Measurements from ENCODE around the gene CAND2. TPM values are rescaled to one million over a fixed set of nuclear protein-coding genes. Genes with fewer than 3 reads are reported as not detected.
"Not testable (repeated sequence)": the region's sequence is repeated elsewhere in the genome, so short reads cannot be mapped to it uniquely, and the experiment has no call there.

Gene CAND2
- total and polyA plus RNA-seq, 2 donors: 10.7 to 10.8 TPM

GRCh38 chr3:12853847-12854246, 57.4 kb downstream of the CAND2 start:
- not testable (repeated sequence) for H3K36me3 ChIP-seq (ENCODE audit: insufficient read depth); H3K4me1 ChIP-seq (ENCODE audit: insufficient read depth); H3K4me3 ChIP-seq (ENCODE audit: low read depth, low read length); H3K27ac ChIP-seq (ENCODE audit: low read depth); DNase-seq (ENCODE audit: extremely low spot score)
- 65% methylated on average over 2 of the region's 2 CpGs for WGBS

- Histone ChIP-seq H3K4me1 (ENCODE audit: insufficient read depth) (no peaks in the 10 kb centered on the region), H3K36me3 (ENCODE audit: insufficient read depth) (no peaks in the 10 kb centered on the region), H3K27ac (ENCODE audit: low read depth) (no peak overlapping the region), H3K4me3 (ENCODE audit: low read depth, low read length) (no peak overlapping the region)
- 73% methylated on average over 4 of the region's 4 CpGs for WGBS
- no peak for DNase-seq (ENCODE audit: extremely low spot score)
These were observed 58.1 kb downstream of the CAND2 start for GRCh38 chr3:12854565-12854964.

- H3K36me3 ChIP-seq (ENCODE audit: insufficient read depth): no peaks in the 10 kb centered on the region
- H3K4me1 ChIP-seq (ENCODE audit: insufficient read depth): no peaks in the 10 kb centered on the region
- WGBS: 82% methylated on average over 5 of the region's 5 CpGs
- H3K4me3 ChIP-seq (ENCODE audit: low read depth, low read length): no peak overlapping the region
- no peak for DNase-seq (ENCODE audit: extremely low spot score)
- no peak overlapping the region for H3K27ac ChIP-seq (ENCODE audit: low read depth)
These were observed 60.1 kb downstream of the CAND2 start for GRCh38 chr3:12856626-12857025.

DNA sequence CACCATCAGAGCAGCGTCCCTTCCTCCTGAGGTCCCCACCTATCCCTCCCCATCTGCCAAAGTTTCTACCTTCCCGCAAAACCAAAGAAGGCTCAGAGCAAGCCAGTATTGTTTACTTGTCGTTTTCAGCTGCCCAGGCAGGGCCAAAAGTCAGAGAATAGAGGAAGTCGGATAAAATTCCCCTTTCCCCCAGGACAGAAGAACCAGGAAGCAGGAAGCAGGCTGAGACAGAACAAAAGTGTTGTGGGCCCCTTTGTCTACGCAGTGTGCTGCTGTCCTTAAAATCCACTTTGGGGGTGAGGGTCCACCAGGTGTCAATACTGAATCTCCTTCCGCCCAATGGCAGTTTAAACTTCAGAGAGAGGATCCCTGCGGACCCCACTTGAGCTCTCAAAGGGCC, 63.4 kb downstream of the CAND2 start:
- no peaks in the 10 kb centered on the region for H3K4me1 ChIP-seq (ENCODE audit: insufficient read depth)
- H3K27ac ChIP-seq (ENCODE audit: low read depth): no peak overlapping the region
- no peak for DNase-seq (ENCODE audit: extremely low spot score)
- H3K4me3 ChIP-seq (ENCODE audit: low read depth, low read length): no peak overlapping the region
- WGBS: 70% methylated on average over 7 of the region's 7 CpGs
- no peaks in the 10 kb centered on the region for H3K36me3 ChIP-seq (ENCODE audit: insufficient read depth)

GRCh38 chr3:12861611-12862010, 65.1 kb downstream of the CAND2 start:
- 79% methylated on average over 5 of the region's 5 CpGs for WGBS
- no peak overlapping the region for H3K27ac ChIP-seq (ENCODE audit: low read depth)
- DNase-seq (ENCODE audit: extremely low spot score): no peak
- H3K4me3 ChIP-seq (ENCODE audit: low read depth, low read length): no peak overlapping the region
- H3K4me1 ChIP-seq (ENCODE audit: insufficient read depth): no peaks in the 10 kb centered on the region
- H3K36me3 ChIP-seq (ENCODE audit: insufficient read depth): no peaks in the 10 kb centered on the region

GRCh38 chr3:12862387-12862786, 65.9 kb downstream of the CAND2 start:
- WGBS: 85% methylated on average over 8 of the region's 8 CpGs
- Histone ChIP-seq H3K27ac (ENCODE audit: low read depth) (no peak overlapping the region), H3K4me3 (ENCODE audit: low read depth, low read length) (no peak overlapping the region), H3K4me1 (ENCODE audit: insufficient read depth) (no peaks in the 10 kb centered on the region), H3K36me3 (ENCODE audit: insufficient read depth) (no peaks in the 10 kb centered on the region)
- DNase-seq (ENCODE audit: extremely low spot score): no peak

GRCh38 chr3:12865271-12865670, 68.8 kb downstream of the CAND2 start:
- H3K4me1 ChIP-seq (ENCODE audit: insufficient read depth): peaks cover 3% of the 10 kb centered on the region
- 85% methylated on average over 4 of the region's 4 CpGs for WGBS
- DNase-seq (ENCODE audit: extremely low spot score): no peak
- H3K27ac ChIP-seq (ENCODE audit: low read depth): no peak overlapping the region
- no peaks in the 10 kb centered on the region for H3K36me3 ChIP-seq (ENCODE audit: insufficient read depth)
- no peak overlapping the region for H3K4me3 ChIP-seq (ENCODE audit: low read depth, low read length)

- WGBS: 82% methylated on average over 6 of the region's 6 CpGs
- no peak overlapping the region for H3K4me3 ChIP-seq (ENCODE audit: low read depth, low read length)
- DNase-seq (ENCODE audit: extremely low spot score): no peak
- H3K27ac ChIP-seq (ENCODE audit: low read depth): no peak overlapping the region
- no peaks in the 10 kb centered on the region for H3K36me3 ChIP-seq (ENCODE audit: insufficient read depth)
- H3K4me1 ChIP-seq (ENCODE audit: insufficient read depth): peaks cover 3% of the 10 kb centered on the region
These were observed 70.4 kb downstream of the CAND2 start for GRCh38 chr3:12866836-12867235.

GRCh38 chr3:12868039-12869034, 71.9 kb downstream of the CAND2 start:
- peaks cover 3% of the 10 kb centered on the region for H3K4me1 ChIP-seq (ENCODE audit: insufficient read depth)
- no peak overlapping the region for H3K27ac ChIP-seq (ENCODE audit: low read depth)
- 38% methylated on average over 45 of the region's 45 CpGs for WGBS
- H3K4me3 ChIP-seq (ENCODE audit: low read depth, low read length): no peak overlapping the region
- no peak for DNase-seq (ENCODE audit: extremely low spot score)
- H3K36me3 ChIP-seq (ENCODE audit: insufficient read depth): no peaks in the 10 kb centered on the region

DNA sequence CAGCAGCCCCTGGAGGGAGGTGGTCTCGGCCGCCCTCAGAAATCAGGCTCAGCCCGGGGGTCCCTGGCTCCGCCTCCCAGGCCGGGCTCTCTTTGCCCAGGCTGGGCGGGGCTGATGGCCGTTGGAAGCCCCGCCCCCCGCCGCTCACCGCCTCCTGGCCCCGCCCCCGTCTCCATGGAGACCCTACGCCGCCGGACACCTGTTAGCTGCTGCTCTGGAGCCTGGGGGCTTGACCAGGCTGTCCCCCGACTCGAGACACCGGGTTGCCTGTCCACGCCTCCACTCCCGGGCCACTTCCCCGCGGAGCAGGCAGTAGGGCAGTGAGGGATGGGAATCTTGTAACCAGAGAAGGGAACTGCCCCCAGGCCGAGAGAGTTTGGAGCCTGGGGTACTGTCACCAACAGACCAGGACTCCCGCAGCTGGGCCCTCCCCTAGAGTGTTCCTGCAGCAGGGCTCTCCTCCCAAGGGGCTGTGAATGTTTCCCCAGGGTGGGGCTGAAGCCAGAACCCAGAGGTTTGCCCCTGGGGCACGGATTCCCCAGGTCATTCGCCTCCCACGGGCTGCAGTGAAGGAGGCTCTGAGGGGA, 72.6 kb downstream of the CAND2 start:
- 16% methylated on average over 28 of the region's 28 CpGs for WGBS
- H3K27ac ChIP-seq (ENCODE audit: low read depth): no peak overlapping the region
- no peak overlapping the region for H3K4me3 ChIP-seq (ENCODE audit: low read depth, low read length)
- peaks cover 3% of the 10 kb centered on the region for H3K4me1 ChIP-seq (ENCODE audit: insufficient read depth)
- H3K36me3 ChIP-seq (ENCODE audit: insufficient read depth): no peaks in the 10 kb centered on the region
- DNase-seq (ENCODE audit: extremely low spot score): no peak

GRCh38 chr3:12870942-12871341, 74.5 kb downstream of the CAND2 start:
- H3K36me3 ChIP-seq (ENCODE audit: insufficient read depth): no peaks in the 10 kb centered on the region
- peaks cover 3% of the 10 kb centered on the region for H3K4me1 ChIP-seq (ENCODE audit: insufficient read depth)
- DNase-seq (ENCODE audit: extremely low spot score): no peak
- H3K4me3 ChIP-seq (ENCODE audit: low read depth, low read length): no peak overlapping the region
- H3K27ac ChIP-seq (ENCODE audit: low read depth): no peak overlapping the region
- 58% methylated on average over 9 of the region's 9 CpGs for WGBS

GRCh38 chr3:12871404-12871983, 75.0 kb downstream of the CAND2 start:
- H3K27ac ChIP-seq (ENCODE audit: low read depth): no peak overlapping the region
- no peak for DNase-seq (ENCODE audit: extremely low spot score)
- no peak overlapping the region for H3K4me3 ChIP-seq (ENCODE audit: low read depth, low read length)
- WGBS: 78% methylated on average over 12 of the region's 12 CpGs
- H3K36me3 ChIP-seq (ENCODE audit: insufficient read depth): no peaks in the 10 kb centered on the region
- H3K4me1 ChIP-seq (ENCODE audit: insufficient read depth): peaks cover 3% of the 10 kb centered on the region

GRCh38 chr3:12875857-12876836, 79.7 kb downstream of the CAND2 start:
- Histone ChIP-seq H3K4me3 (ENCODE audit: low read depth, low read length) (peak overlapping the region; percentile 36), H3K36me3 (ENCODE audit: insufficient read depth) (no peaks in the 10 kb centered on the region), H3K27ac (ENCODE audit: low read depth) (no peak overlapping the region), H3K4me1 (ENCODE audit: insufficient read depth) (no peaks in the 10 kb centered on the region)
- no peak for DNase-seq (ENCODE audit: extremely low spot score)
- 24% methylated on average over 60 of the region's 60 CpGs for WGBS

Data from urinary bladder (tissue), 4 donors.